ENCODE data around the gene TRIM10. TPM values are rescaled to one million over a fixed set of nuclear protein-coding genes. Genes with fewer than 3 reads are reported as not detected.

TRIM10 gene
- total and polyA plus RNA-seq, 3 donors from 2014 or later: 0.17 to 0.25 TPM; not detected in 1

- WGBS, 2 donors: 73 to 80% methylated on average over 6 of the region's 6 CpGs
- H3K27me3 ChIP-seq: no peaks in the 10 kb centered on the region
- no peak overlapping the region for H3K4me3 ChIP-seq
- intact Hi-C loops (cut with DNase I; ENCODE audit: low total_unique reads): no loop called here
- no peaks in the 10 kb centered on the region for H3K36me3 ChIP-seq (ENCODE audit: low read depth, missing control alignments)
- no peak for DNase-seq
- H3K4me1 ChIP-seq: no peaks in the 10 kb centered on the region
- peak in 1 of 3 experiments; percentile 36 for TF ChIP-seq CTCF (IDR thresholded peaks at IDR 0.05)
- TF ChIP-seq POLR2A (IDR thresholded peaks at IDR 0.05): no peak
- H3K9me3 ChIP-seq: no peaks in the 10 kb centered on the region
- H3K27ac ChIP-seq: no peak overlapping the region
Observed at GRCh38 chr6:30116724-30117123, 44.3 kb downstream of the TRIM10 start.

- DNase-seq: no peak
- intact Hi-C loops (cut with DNase I; ENCODE audit: low total_unique reads): no loop called here
- no peak for TF ChIP-seq CTCF (IDR thresholded peaks at IDR 0.05)
- no peak for TF ChIP-seq POLR2A (IDR thresholded peaks at IDR 0.05)
- H3K27me3 ChIP-seq: no peaks in the 10 kb centered on the region
- no peak overlapping the region for H3K27ac ChIP-seq
- H3K4me1 ChIP-seq: no peaks in the 10 kb centered on the region
- no peaks in the 10 kb centered on the region for H3K9me3 ChIP-seq
- no peak overlapping the region for H3K4me3 ChIP-seq
- H3K36me3 ChIP-seq (ENCODE audit: low read depth, missing control alignments): no peaks in the 10 kb centered on the region
- WGBS, 2 donors: 47 to 75% methylated on average over 1 of the region's 1 CpG
Observed at GRCh38 chr6:30113841-30114240, 47.2 kb downstream of the TRIM10 start.

GRCh38 chr6:30113003-30113759, 47.8 kb downstream of the TRIM10 start, which contains the start of gene TRIM31:
TRIM31 (minus strand) TSS chr6:30113090; CDS start chr6:30112805, 285 bp downstream.
- 89 to 90% methylated on average over 3 of the region's 3 CpGs for WGBS, 2 donors
- Histone ChIP-seq H3K27ac (no peak within 1 kb of the TSS), H3K9me3 (no peaks in the 10 kb centered on the region), H3K36me3 (ENCODE audit: low read depth, missing control alignments) (no peaks in the 10 kb centered on the region), H3K4me3 (no peak within 1 kb of the TSS), H3K27me3 (no peaks in the 10 kb centered on the region), H3K4me1 (no peaks in the 10 kb centered on the region)
- DNase-seq: no peak
- intact Hi-C loops (cut with DNase I; ENCODE audit: low total_unique reads): no loop called here
- no peak for TF ChIP-seq POLR2A (IDR thresholded peaks at IDR 0.05)
- no peak for TF ChIP-seq CTCF (IDR thresholded peaks at IDR 0.05)

GRCh38 chr6:30112402-30112994, 48.5 kb downstream of the TRIM10 start:
- no peak for DNase-seq
- intact Hi-C loops (cut with DNase I; ENCODE audit: low total_unique reads): no loop called here
- WGBS, 2 donors: 76 to 78% methylated on average over 10 of the region's 10 CpGs
- TF ChIP-seq CTCF (IDR thresholded peaks at IDR 0.05): no peak
- TF ChIP-seq POLR2A (IDR thresholded peaks at IDR 0.05): no peak
- no peaks in the 10 kb centered on the region for H3K27me3 ChIP-seq
- no peaks in the 10 kb centered on the region for H3K36me3 ChIP-seq (ENCODE audit: low read depth, missing control alignments)
- no peaks in the 10 kb centered on the region for H3K9me3 ChIP-seq
- H3K4me1 ChIP-seq: no peaks in the 10 kb centered on the region
- H3K27ac ChIP-seq: no peak overlapping the region
- H3K4me3 ChIP-seq: no peak overlapping the region
